HG03066 (cell line): Measurements from ENCODE around the gene FAF1.
"Not testable (repeated sequence)": the region's sequence is repeated elsewhere in the genome, so short reads cannot be mapped to it uniquely, and the experiment has no call there.

Experiments
- ATAC-seq: cut with Tn5 transposase; IDR thresholded peaks from one replicate; pipeline ENCODE4 v1.9.1; 2021; ENCODE audit warnings: low read depth; ENCODE audit not compliant: unreplicated experiment

Gene FAF1

GRCh38 chr1:50959913-50960844, at the start of gene FAF1:
Gene FAF1, minus strand, starts transcription at chr1:50960267. Its CDS starts 456 bp downstream, at chr1:50959811.
- ATAC-seq = peak; percentile 88

GRCh38 chr1:51009381-51009780, 49.3 kb upstream of the FAF1 start:
- no peak for ATAC-seq

GRCh38 chr1:51005549-51005948, 45.5 kb upstream of the FAF1 start:
- ATAC-seq = not testable (repeated sequence)

- ATAC-seq = no peak
Measured at GRCh38 chr1:51002516-51002915, 42.4 kb upstream of the FAF1 start.

GRCh38 chr1:51000651-51001050, 40.6 kb upstream of the FAF1 start:
- no peak for ATAC-seq

- no peak for ATAC-seq
Measured at GRCh38 chr1:51000160-51000559, 40.1 kb upstream of the FAF1 start.

GRCh38 chr1:50999375-50999774, 39.3 kb upstream of the FAF1 start:
- not testable (repeated sequence) for ATAC-seq

- no peak for ATAC-seq
Measured at GRCh38 chr1:50996083-50996482, 36.0 kb upstream of the FAF1 start.

GRCh38 chr1:50995651-50996050, 35.6 kb upstream of the FAF1 start:
- no peak for ATAC-seq

- no peak for ATAC-seq
Measured at GRCh38 chr1:50994997-50995396, 34.9 kb upstream of the FAF1 start.

- no peak for ATAC-seq
Measured at GRCh38 chr1:50993645-50994044, 33.6 kb upstream of the FAF1 start.

- ATAC-seq = no peak
Measured at GRCh38 chr1:50992532-50993318, 32.7 kb upstream of the FAF1 start.

- ATAC-seq = no peak
Measured at GRCh38 chr1:50989694-50990093, 29.6 kb upstream of the FAF1 start.

GRCh38 chr1:50986653-50987052, 26.6 kb upstream of the FAF1 start:
- no peak for ATAC-seq

GRCh38 chr1:50985094-50985493, 25.0 kb upstream of the FAF1 start:
- ATAC-seq = no peak

- no peak for ATAC-seq
Measured at GRCh38 chr1:50983219-50983802, 23.2 kb upstream of the FAF1 start.

- no peak for ATAC-seq
Measured at GRCh38 chr1:50982611-50983010, 22.5 kb upstream of the FAF1 start.

- ATAC-seq = no peak
Measured at GRCh38 chr1:50981741-50982140, 21.7 kb upstream of the FAF1 start.

- no peak for ATAC-seq
Measured at GRCh38 chr1:50980505-50980904, 20.4 kb upstream of the FAF1 start.

- no peak for ATAC-seq
Measured at GRCh38 chr1:50979937-50980336, 19.9 kb upstream of the FAF1 start.
